Sigmoid colon (tissue), 7 donors: ENCODE results near the gene RABGGTB. TPM values are rescaled to one million over a fixed set of nuclear protein-coding genes. Genes with fewer than 3 reads are reported as not detected.
"Not testable (repeated sequence)": the region's sequence is repeated elsewhere in the genome, so short reads cannot be mapped to it uniquely, and the experiment has no call there.

Source experiments
- DNase-seq: peaks from one replicate; pipeline ENCODE4 v3.0.0-alpha.2; 2019
- H3K27ac ChIP-seq, 4 donors: fragments of 200-600 bp; sonication (generic); one replicate each; pipeline ENCODE4 v1.5.1; 2016 to 2019; ENCODE audit warnings: mild to moderate bottlenecking in 1 of 4
- H3K27me3 ChIP-seq, 3 donors: fragments of 200-600 bp; sonication (generic); one replicate each; pipeline ENCODE4 v1.5.1; 2019; ENCODE audit warnings: mild to moderate bottlenecking in 1 of 3
- H3K36me3 ChIP-seq, 4 donors: fragments of 200-600 bp; sonication (generic); one replicate each; pipeline ENCODE4 v1.5.1; 2016 to 2019
- H3K4me1 ChIP-seq, 4 donors: fragments of 200-600 bp; sonication (generic); one replicate each; pipeline ENCODE4 v1.5.1; 2017 to 2019
- H3K4me3 ChIP-seq, 4 donors: fragments of 200-600 bp; sonication (generic); one replicate each; pipeline ENCODE4 v1.5.1; 2017 to 2019; ENCODE audit warnings: mild to moderate bottlenecking in 2 of 4, moderate library complexity in 1 of 4
- H3K9me3 ChIP-seq, 4 donors: fragments of 200-600 bp in 3 of 4; sonication (generic) in 3 of 4; one replicate each; pipeline versions ENCODE4 v1.5.1 to v1.6.1; 2013 to 2019
- CTCF ChIP-seq, 4 experiments: fragments of 450-650 bp in 3 of 4; fragments of 200-600 bp in 1 of 4; IDR thresholded peaks; one replicate each; pipeline ENCODE4 v1.5.1; 2016 to 2019; ENCODE audit warnings: antibody characterized with exemption in 4 of 4, mild to moderate bottlenecking in 3 of 4, moderate library complexity in 2 of 4
- EP300 ChIP-seq, 4 donors: sonication (generic); formaldehyde crosslinking; IDR thresholded peaks; one replicate each; pipeline ENCODE4 v1.6.1; 2017; ENCODE audit warnings: antibody characterized with exemption in 4 of 4
- POLR2A ChIP-seq, 2 donors: fragments of 450-650 bp; IDR thresholded peaks; one replicate each; pipeline ENCODE4 v1.6.1; 2016; ENCODE audit warnings: antibody characterized with exemption in 2 of 2, mild to moderate bottlenecking in 2 of 2, moderate library complexity in 2 of 2
- POLR2AphosphoS5 ChIP-seq, 4 donors: sonication (generic); formaldehyde crosslinking; IDR thresholded peaks; one replicate each; pipeline ENCODE4 v1.6.1; 2017; ENCODE audit warnings: antibody characterized with exemption in 4 of 4
- WGBS, 2 donors: extraction: QIAGEN DNeasy Blood & Tissue Kit; methylation state at CpG; one replicate each; pipeline ENCODE4 v1.1.7; 2013; 5-methylcytosine and 5-hydroxymethylcytosine counted together
- intact Hi-C: fragments of 100-400 bp; cut with DNase I; formaldehyde crosslinking; loops from one replicate; pipeline ENCODE4 v1.15.1; 2023
- polyA plus RNA-seq, 3 donors: library from polyadenylated mRNA; stranded (reverse); fragments of 200-250 nt; gene quantifications; one replicate each; pipeline ENCODE4 v1.2.3, GENCODE V29; 2013
- total RNA-seq, 4 donors: library from RNA; depleted of rRNA; stranded (reverse); fragments of >200 nt; gene quantifications; one replicate each; pipeline ENCODE4 v1.1.0, GENCODE V29; 2016
- donor health status: healthy with polysubstance abuse.
- donor health status: Bipolar disorder and iron deficiency.
- donor health status: healthy.

The RABGGTB gene
- total and polyA plus RNA-seq, 7 donors: 33.2 to 65.8 (median 53.9) TPM

GRCh38 chr1:75783920-75784319 is 2.1 kb upstream of the RABGGTB start:
- DNase-seq, H3K27ac ChIP-seq, H3K36me3 ChIP-seq, intact Hi-C loops, H3K9me3 ChIP-seq, H3K4me3 ChIP-seq, H3K27me3 ChIP-seq: not testable (repeated sequence)
- H3K4me1 ChIP-seq: peaks cover 5 to 30% (median 20%) of the 10 kb centered on the region in 4 donors
- WGBS, 2 donors: 85 to 95% methylated on average over 4 of the region's 4 CpGs

GRCh38 chr1:75785320-75785982 is 605 bp upstream of the RABGGTB start:
- intact Hi-C loops: no loop called here
- peaks cover 0 to 24% (median under 1%) of the 10 kb centered on the region in 4 donors for H3K36me3 ChIP-seq
- no peaks in the 10 kb centered on the region for H3K9me3 ChIP-seq
- 13 to 17% methylated on average over 9 of the region's 9 CpGs for WGBS, 2 donors
- DNase-seq: no peak
- peaks cover 5 to 44% (median 33%) of the 10 kb centered on the region in 4 donors for H3K4me1 ChIP-seq
- H3K27me3 ChIP-seq: no peaks in the 10 kb centered on the region
- peak overlapping the region; percentile 79 to 85 (median 85) for H3K27ac ChIP-seq
- TF ChIP-seq CTCF (IDR thresholded peaks at IDR 0.05): no peak
- TF ChIP-seq POLR2A (IDR thresholded peaks at IDR 0.05): no peak
- TF ChIP-seq EP300 (IDR thresholded peaks at IDR 0.05): no peak
- no peak for TF ChIP-seq POLR2AphosphoS5 (IDR thresholded peaks at IDR 0.05)
- H3K4me3 ChIP-seq: peak overlapping the region; percentile 50 to 71 (median 70)

GRCh38 chr1:75786901-75787493 is 941 bp downstream of the RABGGTB start:
- Histone ChIP-seq H3K27me3 (no peaks in the 10 kb centered on the region), H3K9me3 (no peaks in the 10 kb centered on the region), H3K36me3 (peaks cover 1 to 39% (median 9%) of the 10 kb centered on the region in 4 donors), H3K4me1 (peaks cover 5 to 49% (median 38%) of the 10 kb centered on the region in 4 donors), H3K4me3 (peak overlapping the region; percentile 50 to 71 (median 70)), H3K27ac (peak overlapping the region; percentile 79 to 85 (median 85))
- WGBS, 2 donors: 1 to 4% methylated on average over 10 of the region's 10 CpGs
- no peak for DNase-seq
- intact Hi-C loops: loop anchor here (1.0 kb wide), 1 partner anchor 63 kb away; the partner anchor contains the start of gene ACADM
- TF ChIP-seq EP300 (IDR thresholded peaks at IDR 0.05) (no peak), CTCF (IDR thresholded peaks at IDR 0.05) (no peak), POLR2AphosphoS5 (IDR thresholded peaks at IDR 0.05) (no peak), POLR2A (IDR thresholded peaks at IDR 0.05) (no peak)

GRCh38 chr1:75787524-75787923 is 1.5 kb downstream of the RABGGTB start:
- H3K27me3 ChIP-seq: no peaks in the 10 kb centered on the region
- no peaks in the 10 kb centered on the region for H3K9me3 ChIP-seq
- no peak for DNase-seq
- TF ChIP-seq POLR2A (IDR thresholded peaks at IDR 0.05): no peak
- no peak for TF ChIP-seq EP300 (IDR thresholded peaks at IDR 0.05)
- TF ChIP-seq POLR2AphosphoS5 (IDR thresholded peaks at IDR 0.05): no peak
- no peak for TF ChIP-seq CTCF (IDR thresholded peaks at IDR 0.05)
- intact Hi-C loops: no loop called here
- 2 to 15% methylated on average over 4 of the region's 4 CpGs for WGBS, 2 donors
- H3K36me3 ChIP-seq: peaks cover 6 to 44% (median 11%) of the 10 kb centered on the region in 4 donors
- H3K4me3 ChIP-seq: peak overlapping the region; percentile 50 to 71 (median 70)
- H3K4me1 ChIP-seq: peaks cover 5 to 49% (median 38%) of the 10 kb centered on the region in 4 donors
- H3K27ac ChIP-seq: peak overlapping the region; percentile 3 to 85 (median 82)

GRCh38 chr1:75789988-75790387 is 3.9 kb downstream of the RABGGTB start:
- intact Hi-C loops: no loop called here
- Histone ChIP-seq H3K4me1 (peaks cover 5 to 49% (median 38%) of the 10 kb centered on the region in 4 donors), H3K4me3 (no peak overlapping the region), H3K36me3 (peaks cover 12 to 69% (median 31%) of the 10 kb centered on the region in 4 donors), H3K9me3 (no peaks in the 10 kb centered on the region), H3K27me3 (no peaks in the 10 kb centered on the region), H3K27ac (no peak overlapping the region)
- TF ChIP-seq POLR2AphosphoS5 (IDR thresholded peaks at IDR 0.05) (no peak), POLR2A (IDR thresholded peaks at IDR 0.05) (no peak), CTCF (IDR thresholded peaks at IDR 0.05) (no peak), EP300 (IDR thresholded peaks at IDR 0.05) (no peak)
- DNase-seq: no peak
